Glutamatergic neuron (in vitro differentiated cells): Measurements from ENCODE around the gene MFSD6. TPM values are rescaled to one million over a fixed set of nuclear protein-coding genes. Genes with fewer than 3 reads are reported as not detected.
"Not testable (repeated sequence)": the region's sequence is repeated elsewhere in the genome, so short reads cannot be mapped to it uniquely, and the experiment has no call there.

ENCODE experiments used
- DNase-seq: peaks from one replicate; pipeline ENCODE4 v3.0.0; 2022
- H3K27ac Mint-ChIP-seq: one replicate; pipeline ENCODE4 v1.8.0; 2020; ENCODE audit warnings: mild to moderate bottlenecking, mixed read lengths, inconsistent platforms; ENCODE audit not compliant: unreplicated experiment
- H3K27me3 Mint-ChIP-seq: one replicate; pipeline ENCODE4 v1.8.0; 2020; ENCODE audit warnings: mild to moderate bottlenecking, moderate library complexity, mixed read lengths, inconsistent platforms; ENCODE audit not compliant: unreplicated experiment
- H3K36me3 Mint-ChIP-seq: one replicate; pipeline ENCODE4 v1.8.0; 2020; ENCODE audit warnings: mild to moderate bottlenecking, mixed read lengths, inconsistent platforms; ENCODE audit not compliant: unreplicated experiment
- H3K4me1 Mint-ChIP-seq: one replicate; pipeline ENCODE4 v1.8.0; 2020; ENCODE audit warnings: mild to moderate bottlenecking, low read depth, mixed read lengths, inconsistent platforms; ENCODE audit not compliant: unreplicated experiment
- H3K4me3 Mint-ChIP-seq: one replicate; pipeline ENCODE4 v1.8.0; 2020; ENCODE audit warnings: mild to moderate bottlenecking, mixed read lengths, inconsistent platforms; ENCODE audit not compliant: unreplicated experiment
- H3K9me3 Mint-ChIP-seq: one replicate; pipeline ENCODE4 v1.8.0; 2020; ENCODE audit warnings: mild to moderate bottlenecking, moderate library complexity, mixed read lengths, inconsistent platforms; ENCODE audit not compliant: unreplicated experiment
- CTCF ChIP-seq: fragments of 200-600 bp; sonication (generic); IDR thresholded peaks from one replicate; pipeline ENCODE4 v1.5.0; 2021; ENCODE audit not compliant: partially characterized antibody, unreplicated experiment
- total RNA-seq: library from RNA; stranded (reverse); fragmentation: NEBNext Ultra II Directional; extraction: Animal tissue kit (Norgen Biotek cat#: 25700); gene quantifications from one replicate; pipeline ENCODE4 v1.2.1, GENCODE V29; 2021; ENCODE audit not compliant: unreplicated experiment

The MFSD6 gene
- total RNA-seq, 1 donor from 2014 or later: 31.0 TPM

- H3K4me1 Mint-ChIP-seq: peaks cover 8% of the 10 kb centered on the region
- H3K36me3 Mint-ChIP-seq: peaks cover 6% of the 10 kb centered on the region
- H3K27ac Mint-ChIP-seq: no peak overlapping the region
- H3K9me3 Mint-ChIP-seq: no peaks in the 10 kb centered on the region
- peaks cover 4% of the 10 kb centered on the region for H3K27me3 Mint-ChIP-seq
- no peak for TF ChIP-seq CTCF
- DNase-seq: no peak
- no peak overlapping the region for H3K4me3 Mint-ChIP-seq
These were observed 59.5 kb downstream of the MFSD6 start for GRCh38 chr2:190467575-190468083.

DNA sequence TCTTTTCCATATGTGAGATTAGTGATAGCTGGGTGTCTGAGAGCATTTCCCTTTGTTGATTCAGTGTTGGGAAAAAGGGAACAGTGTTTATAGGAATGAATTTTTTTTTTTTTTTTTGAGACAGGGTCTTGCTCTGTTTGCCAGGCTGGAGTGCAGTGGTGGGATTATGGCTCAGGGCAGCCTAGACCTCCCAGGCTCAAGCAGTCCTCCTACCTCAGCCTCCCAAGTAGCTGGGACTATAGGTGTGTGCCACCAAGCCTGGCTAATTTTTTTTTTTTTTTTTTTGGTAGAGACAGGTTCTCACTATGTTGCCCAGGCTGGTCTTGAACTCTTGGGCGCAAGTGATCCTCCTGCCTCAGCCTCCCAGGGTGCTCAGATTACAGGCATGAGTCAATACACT, 60.2 kb downstream of the MFSD6 start:
- H3K4me1 Mint-ChIP-seq, H3K27me3 Mint-ChIP-seq, H3K4me3 Mint-ChIP-seq, H3K9me3 Mint-ChIP-seq, DNase-seq, H3K36me3 Mint-ChIP-seq, H3K27ac Mint-ChIP-seq: not testable (repeated sequence)

- Mint-ChIP-seq H3K27me3 (peaks cover 5% of the 10 kb centered on the region), H3K9me3 (peaks cover 2% of the 10 kb centered on the region), H3K4me1 (peaks cover 8% of the 10 kb centered on the region), H3K36me3 (peaks cover 6% of the 10 kb centered on the region), H3K4me3 (no peak overlapping the region), H3K27ac (no peak overlapping the region)
- TF ChIP-seq CTCF: no peak
- no peak for DNase-seq
These were observed 60.8 kb downstream of the MFSD6 start for GRCh38 chr2:190468814-190469569.

DNA sequence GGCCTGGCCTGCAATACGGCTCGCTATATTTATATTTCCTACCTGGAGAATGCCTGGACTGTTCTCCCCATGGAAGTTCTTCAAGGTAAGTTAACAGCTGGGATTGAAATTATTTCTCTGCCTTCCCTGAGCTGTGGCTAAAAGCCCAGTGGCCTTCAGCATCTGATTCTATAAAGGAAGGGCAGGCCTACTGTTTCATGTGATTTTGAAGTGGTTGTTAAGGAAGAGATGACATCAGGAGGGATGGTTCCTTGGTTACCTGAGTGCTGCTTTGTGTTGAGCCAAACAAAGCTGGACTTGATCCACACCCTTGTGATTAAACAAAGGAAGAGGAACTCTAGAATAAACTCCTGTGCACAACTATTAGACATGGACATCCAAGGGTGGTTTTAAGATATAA, 61.6 kb downstream of the MFSD6 start:
- Mint-ChIP-seq H3K9me3 (peaks cover 2% of the 10 kb centered on the region), H3K4me1 (peaks cover 8% of the 10 kb centered on the region), H3K27me3 (peaks cover 5% of the 10 kb centered on the region), H3K27ac (no peak overlapping the region), H3K4me3 (no peak overlapping the region), H3K36me3 (peaks cover 6% of the 10 kb centered on the region)
- no peak for TF ChIP-seq CTCF
- no peak for DNase-seq

DNA sequence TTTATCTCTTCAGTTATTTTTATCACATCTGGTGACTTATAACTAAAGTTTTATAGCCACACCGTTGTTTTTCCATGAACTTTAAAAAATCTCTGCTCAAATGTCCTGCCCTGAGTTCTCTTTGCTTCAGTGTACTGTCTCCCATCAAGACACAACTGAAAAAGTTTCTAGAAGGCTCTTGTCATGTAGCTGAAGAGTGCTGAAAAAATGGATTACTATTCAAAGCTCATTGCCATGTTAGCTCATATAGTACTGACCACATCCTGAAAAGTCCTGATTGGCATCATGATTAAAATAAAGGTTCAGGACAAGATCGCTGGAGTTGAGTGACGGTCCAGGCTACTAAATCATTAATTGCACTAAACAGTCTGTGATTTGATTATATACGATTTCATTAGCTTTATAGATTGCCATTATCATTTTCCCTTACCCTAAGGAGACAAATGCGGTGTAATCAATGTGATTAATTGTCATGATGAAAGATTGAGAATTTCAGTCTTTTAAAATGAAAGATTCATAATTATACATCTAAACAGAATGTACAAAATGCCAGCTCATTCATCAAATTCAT, 62.2 kb downstream of the MFSD6 start:
- peaks cover 6% of the 10 kb centered on the region for H3K36me3 Mint-ChIP-seq
- no peak overlapping the region for H3K27ac Mint-ChIP-seq
- peaks cover 5% of the 10 kb centered on the region for H3K27me3 Mint-ChIP-seq
- no peak overlapping the region for H3K4me3 Mint-ChIP-seq
- DNase-seq: no peak
- peaks cover 8% of the 10 kb centered on the region for H3K4me1 Mint-ChIP-seq
- no peak for TF ChIP-seq CTCF
- peaks cover 2% of the 10 kb centered on the region for H3K9me3 Mint-ChIP-seq
